NOMO-1 treated with dmso at 0.1 percent for 144 hours (cell line): ENCODE data around the gene SLC9A9.
A peak's percentile ranks its signal among the peaks of the same experiment; 100 is the strongest.

Experiments
- DNase-seq: peaks from one replicate; lab custom pipeline; 2025; ENCODE audit not compliant: unreplicated experiment; lab: John Stamatoyannopoulos, UW

Gene SLC9A9

GRCh38 chr3:143848704-143849103 lies 436 bp upstream of the SLC9A9 start:
- no peak for DNase-seq

- no peak for DNase-seq
Observed at GRCh38 chr3:143843587-143843986, 4.7 kb downstream of the SLC9A9 start.

GRCh38 chr3:143840636-143841035 lies 7.6 kb downstream of the SLC9A9 start:
- DNase-seq, result no peak

GRCh38 chr3:143839980-143840379 lies 8.3 kb downstream of the SLC9A9 start:
- no peak for DNase-seq

GRCh38 chr3:143837076-143837475 lies 11.2 kb downstream of the SLC9A9 start:
- DNase-seq, result no peak

GRCh38 chr3:143835312-143835711 lies 13.0 kb downstream of the SLC9A9 start:
- DNase-seq, result no peak

- DNase-seq, result no peak
Observed at GRCh38 chr3:143832433-143832832, 15.8 kb downstream of the SLC9A9 start.

- no peak for DNase-seq
Observed at GRCh38 chr3:143831994-143832393, 16.3 kb downstream of the SLC9A9 start.

- DNase-seq, result no peak
Observed at GRCh38 chr3:143831208-143831607, 17.1 kb downstream of the SLC9A9 start.

- DNase-seq, result no peak
Observed at GRCh38 chr3:143830786-143831185, 17.5 kb downstream of the SLC9A9 start.

- no peak for DNase-seq
Observed at GRCh38 chr3:143830063-143830462, 18.2 kb downstream of the SLC9A9 start.

GRCh38 chr3:143827425-143827824 lies 20.8 kb downstream of the SLC9A9 start:
- no peak for DNase-seq

GRCh38 chr3:143826296-143826695 lies 22.0 kb downstream of the SLC9A9 start:
- DNase-seq, result peak; percentile 73

GRCh38 chr3:143825513-143825912 lies 22.8 kb downstream of the SLC9A9 start:
- DNase-seq, result no peak

- no peak for DNase-seq
Observed at GRCh38 chr3:143824735-143825385, 23.4 kb downstream of the SLC9A9 start.

- DNase-seq, result no peak
Observed at GRCh38 chr3:143822798-143823197, 25.5 kb downstream of the SLC9A9 start.

GRCh38 chr3:143822374-143822773 lies 25.9 kb downstream of the SLC9A9 start:
- no peak for DNase-seq

GRCh38 chr3:143821862-143822261 lies 26.4 kb downstream of the SLC9A9 start:
- no peak for DNase-seq

- DNase-seq, result no peak
Observed at GRCh38 chr3:143820466-143821221, 27.6 kb downstream of the SLC9A9 start.

GRCh38 chr3:143819890-143820289 lies 28.4 kb downstream of the SLC9A9 start:
- no peak for DNase-seq

- peak; percentile 69 for DNase-seq
Observed at GRCh38 chr3:143814443-143814889, 33.8 kb downstream of the SLC9A9 start.

- no peak for DNase-seq
Observed at GRCh38 chr3:143812481-143812880, 35.8 kb downstream of the SLC9A9 start.

- no peak for DNase-seq
Observed at GRCh38 chr3:143811602-143812001, 36.7 kb downstream of the SLC9A9 start.
